Activated CD8-positive, alpha-beta T cell treated with anti-CD3 and anti-CD28 coated beads for 36 hours (primary cell): ENCODE measurements around the gene HAUS7. TPM values are rescaled to one million over a fixed set of nuclear protein-coding genes. Genes with fewer than 3 reads are reported as not detected.

Source experiments
- ATAC-seq: fragments of 200-7000 bp; cut with Tn5 transposase; one replicate; pipeline ENCODE4 v1.10.0; 2021; ENCODE audit warnings: mild to moderate bottlenecking, moderate library complexity
- CTCF ChIA-PET: fragments of 350-600 bp; sonication (Branson Sonifier 250); formaldehyde crosslinking; loops from one replicate; lab custom pipeline; 2021; ENCODE audit warnings: antibody characterized with exemption; lab: Charles Lee
- POLR2A ChIA-PET: fragments of 350-600 bp; sonication (Branson Sonifier 250); formaldehyde crosslinking; loops from one replicate; lab custom pipeline; 2021; ENCODE audit warnings: antibody characterized with exemption; lab: Charles Lee
- DNase-seq: peaks from one replicate; pipeline ENCODE4 v3.0.0-alpha.2; 2020
- H3K27ac Mint-ChIP-seq: one replicate; pipeline ENCODE4 v1.8.0; 2021; ENCODE audit warnings: mild to moderate bottlenecking, mixed read lengths
- H3K27me3 Mint-ChIP-seq: one replicate; pipeline ENCODE4 v1.8.0; 2021; ENCODE audit warnings: mixed read lengths
- H3K36me3 Mint-ChIP-seq: one replicate; pipeline ENCODE4 v1.8.0; 2021; ENCODE audit warnings: low read depth, mixed read lengths
- H3K4me1 Mint-ChIP-seq: one replicate; pipeline ENCODE4 v1.8.0; 2021; ENCODE audit warnings: low read depth, mixed read lengths
- H3K4me3 Mint-ChIP-seq: one replicate; pipeline ENCODE4 v1.8.0; 2021; ENCODE audit warnings: mild to moderate bottlenecking, moderate library complexity, mixed read lengths
- H3K9me3 Mint-ChIP-seq: one replicate; pipeline ENCODE4 v1.8.0; 2021; ENCODE audit warnings: mixed read lengths
- CTCF ChIP-seq: fragments of 200-600 bp; IDR thresholded peaks from one replicate; pipeline ENCODE4 v1.8.0; 2022; ENCODE audit warnings: antibody characterized with exemption, mild to moderate bottlenecking
- intact Hi-C: fragments of 100-400 bp; cut with micrococcal nuclease; formaldehyde crosslinking; loops from one replicate; pipeline ENCODE4 v1.10.0; 2022
- total RNA-seq, 2 experiments: library from RNA; stranded (reverse); gene quantifications; one replicate each; pipeline ENCODE4 v1.2.3, GENCODE V29; 2021

The HAUS7 gene
- total RNA-seq, 2 experiments from 2014 or later = 47.2 to 58.8 TPM

- ChIA-PET CTCF (interaction anchor here (2.1 kb wide), 1 partner anchor 14 kb away, joined by 8 read pairs; no protein-coding TSS in a partner anchor), POLR2A (no interaction called here)
- TF ChIP-seq CTCF = no peak
- intact Hi-C loops = no loop called here
- no peak overlapping the region for H3K4me3 Mint-ChIP-seq
- H3K27me3 Mint-ChIP-seq = no peaks in the 10 kb centered on the region
- no peak overlapping the region for H3K27ac Mint-ChIP-seq
- H3K9me3 Mint-ChIP-seq = no peaks in the 10 kb centered on the region
- DNase-seq = no peak
- ATAC-seq = no peak
- no peaks in the 10 kb centered on the region for H3K4me1 Mint-ChIP-seq
- H3K36me3 Mint-ChIP-seq = no peaks in the 10 kb centered on the region
Measured at GRCh38 chrX:153492543-153492942, 22.2 kb upstream of the HAUS7 start.

- no peaks in the 10 kb centered on the region for H3K9me3 Mint-ChIP-seq
- no peaks in the 10 kb centered on the region for H3K4me1 Mint-ChIP-seq
- intact Hi-C loops = no loop called here
- CTCF ChIA-PET = interaction anchor here (2.1 kb wide), 1 partner anchor 15 kb away, joined by 8 read pairs; no protein-coding TSS in a partner anchor
- DNase-seq = no peak
- POLR2A ChIA-PET = no interaction called here
- no peaks in the 10 kb centered on the region for H3K36me3 Mint-ChIP-seq
- H3K27me3 Mint-ChIP-seq = no peaks in the 10 kb centered on the region
- no peak overlapping the region for H3K4me3 Mint-ChIP-seq
- H3K27ac Mint-ChIP-seq = no peak overlapping the region
- no peak for ATAC-seq
- no peak for TF ChIP-seq CTCF
Measured at GRCh38 chrX:153491918-153492317, 21.5 kb upstream of the HAUS7 start.

GRCh38 chrX:153491351-153491914 lies 21.1 kb upstream of the HAUS7 start:
- intact Hi-C loops = no loop called here
- H3K36me3 Mint-ChIP-seq = no peaks in the 10 kb centered on the region
- H3K27me3 Mint-ChIP-seq = no peaks in the 10 kb centered on the region
- no peak for TF ChIP-seq CTCF
- H3K27ac Mint-ChIP-seq = no peak overlapping the region
- CTCF ChIA-PET = interaction anchor here (0.5 to 2.1 kb wide), 3 partner anchors 15 to 459 kb away, joined by 3 to 8 read pairs (median 3); no protein-coding TSS in a partner anchor
- POLR2A ChIA-PET = interaction anchor here (1.3 kb wide), 1 partner anchor 11 kb away, joined by 3 read pairs; no protein-coding TSS in a partner anchor
- no peak for ATAC-seq
- H3K4me1 Mint-ChIP-seq = no peaks in the 10 kb centered on the region
- DNase-seq = no peak
- no peaks in the 10 kb centered on the region for H3K9me3 Mint-ChIP-seq
- H3K4me3 Mint-ChIP-seq = no peak overlapping the region

GRCh38 chrX:153490217-153490930 lies 20.0 kb upstream of the HAUS7 start:
- TF ChIP-seq CTCF = no peak
- Mint-ChIP-seq H3K27me3 (no peaks in the 10 kb centered on the region), H3K36me3 (no peaks in the 10 kb centered on the region), H3K4me1 (no peaks in the 10 kb centered on the region), H3K27ac (no peak overlapping the region), H3K9me3 (no peaks in the 10 kb centered on the region), H3K4me3 (no peak overlapping the region)
- ATAC-seq (no peak), DNase-seq (no peak)
- POLR2A ChIA-PET = interaction anchor here (1.3 kb wide), 1 partner anchor 10 kb away, joined by 3 read pairs; no protein-coding TSS in a partner anchor
- CTCF ChIA-PET = interaction anchor here (1.1 to 2.1 kb wide), 2 partner anchors 16 to 18 kb away, joined by 3 to 8 read pairs; no protein-coding TSS in a partner anchor
- intact Hi-C loops = no loop called here
